ENCODE measurements around the gene MAP1LC3A.

MAP1LC3A gene

GRCh38 chr20:34560141-34560523, 1.6 kb downstream of the MAP1LC3A start:
- H3K4me3 ChIP-seq (ENCODE audit: low read length): no peak overlapping the region
- TF ChIP-seq CTCF (conservative IDR thresholded peaks at IDR 0.05; ENCODE audit: low read depth, low read length): no peak
- no peak for DNase-seq (ENCODE audit: low read depth)

- TF ChIP-seq CTCF (conservative IDR thresholded peaks at IDR 0.05; ENCODE audit: low read depth, low read length): no peak
- no peak for DNase-seq (ENCODE audit: low read depth)
- no peak overlapping the region for H3K4me3 ChIP-seq (ENCODE audit: low read length)
Observed at GRCh38 chr20:34560614-34561013, 2.1 kb downstream of the MAP1LC3A start.

GRCh38 chr20:34561661-34562060, 3.1 kb downstream of the MAP1LC3A start:
- DNase-seq (ENCODE audit: low read depth): no peak
- TF ChIP-seq CTCF (conservative IDR thresholded peaks at IDR 0.05; ENCODE audit: low read depth, low read length): no peak
- H3K4me3 ChIP-seq (ENCODE audit: low read length): no peak overlapping the region

GRCh38 chr20:34562641-34563040, 4.1 kb downstream of the MAP1LC3A start:
- H3K4me3 ChIP-seq (ENCODE audit: low read length): no peak overlapping the region
- TF ChIP-seq CTCF (conservative IDR thresholded peaks at IDR 0.05; ENCODE audit: low read depth, low read length): peak; percentile 71
- no peak for DNase-seq (ENCODE audit: low read depth)

GRCh38 chr20:34564833-34565232, 6.3 kb downstream of the MAP1LC3A start:
- TF ChIP-seq CTCF (conservative IDR thresholded peaks at IDR 0.05; ENCODE audit: low read depth, low read length): no peak
- DNase-seq (ENCODE audit: low read depth): no peak
- H3K4me3 ChIP-seq (ENCODE audit: low read length): no peak overlapping the region

- no peak for DNase-seq (ENCODE audit: low read depth)
- TF ChIP-seq CTCF (conservative IDR thresholded peaks at IDR 0.05; ENCODE audit: low read depth, low read length): no peak
- no peak overlapping the region for H3K4me3 ChIP-seq (ENCODE audit: low read length)
Observed at GRCh38 chr20:34566978-34567891, 8.7 kb downstream of the MAP1LC3A start.
